GM18505 (cell line): ENCODE measurements around the gene UGT1A10.

Experiments
- ATAC-seq: cut with Tn5 transposase; IDR thresholded peaks from one replicate; pipeline ENCODE4 v1.9.1; 2021; ENCODE audit not compliant: unreplicated experiment
- POLR2A ChIP-seq: IDR thresholded peaks from 4 replicates; pipeline ENCODE4 v1.6.1; 2011; ENCODE audit warnings: borderline replicate concordance; ENCODE audit not compliant: insufficient read depth, insufficient read length; ENCODE audit errors: extremely low read depth

The UGT1A10 gene

GRCh38 chr2:233754872-233755611 lies 118.8 kb downstream of the UGT1A10 start:
- TF ChIP-seq POLR2A, result no peak

GRCh38 chr2:233756429-233757081 lies 120.3 kb downstream of the UGT1A10 start:
- ATAC-seq, result no peak
- TF ChIP-seq POLR2A, result no peak

More at GRCh38 chr2:233754872-233755611, 118.8 kb downstream of the UGT1A10 start:
- ATAC-seq, result no peak

- ATAC-seq, result no peak
- no peak for TF ChIP-seq POLR2A
Measured at GRCh38 chr2:233758141-233758540, 121.9 kb downstream of the UGT1A10 start.

DNA sequence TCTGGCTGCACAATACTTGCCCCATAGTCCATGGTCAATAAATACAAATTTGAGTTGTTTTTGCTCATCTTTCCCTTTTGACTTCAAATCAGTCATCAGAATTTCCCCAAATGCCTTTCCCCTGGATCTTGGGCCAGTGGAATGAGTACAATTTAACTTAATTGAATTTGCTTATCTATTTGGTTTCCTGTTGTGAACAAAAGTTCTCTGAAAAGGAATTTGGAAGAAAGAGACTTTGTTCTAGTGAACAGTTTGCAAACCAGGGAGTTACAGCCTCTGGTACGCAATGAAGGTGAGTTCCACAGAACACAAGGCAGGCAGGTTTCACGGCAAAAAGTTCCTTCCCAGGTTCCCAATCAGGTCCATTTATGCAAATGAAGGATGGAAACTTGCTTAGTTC lies 122.6 kb downstream of the UGT1A10 start:
- no peak for ATAC-seq
- no peak for TF ChIP-seq POLR2A

DNA sequence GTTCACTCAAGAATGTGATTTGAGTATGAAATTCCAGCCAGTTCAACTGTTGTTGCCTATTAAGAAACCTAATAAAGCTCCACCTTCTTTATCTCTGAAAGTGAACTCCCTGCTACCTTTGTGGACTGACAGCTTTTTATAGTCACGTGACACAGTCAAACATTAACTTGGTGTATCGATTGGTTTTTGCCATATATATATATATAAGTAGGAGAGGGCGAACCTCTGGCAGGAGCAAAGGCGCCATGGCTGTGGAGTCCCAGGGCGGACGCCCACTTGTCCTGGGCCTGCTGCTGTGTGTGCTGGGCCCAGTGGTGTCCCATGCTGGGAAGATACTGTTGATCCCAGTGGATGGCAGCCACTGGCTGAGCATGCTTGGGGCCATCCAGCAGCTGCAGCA lies 123.8 kb downstream of the UGT1A10 start, which contains the start of gene UGT1A1:
Gene UGT1A1 (plus strand): TSS at position 228 of the 400 bp plus-strand sequence. CDS start 18 bp downstream, at position 246.
- TF ChIP-seq POLR2A, result no peak
- no peak for ATAC-seq

DNA sequence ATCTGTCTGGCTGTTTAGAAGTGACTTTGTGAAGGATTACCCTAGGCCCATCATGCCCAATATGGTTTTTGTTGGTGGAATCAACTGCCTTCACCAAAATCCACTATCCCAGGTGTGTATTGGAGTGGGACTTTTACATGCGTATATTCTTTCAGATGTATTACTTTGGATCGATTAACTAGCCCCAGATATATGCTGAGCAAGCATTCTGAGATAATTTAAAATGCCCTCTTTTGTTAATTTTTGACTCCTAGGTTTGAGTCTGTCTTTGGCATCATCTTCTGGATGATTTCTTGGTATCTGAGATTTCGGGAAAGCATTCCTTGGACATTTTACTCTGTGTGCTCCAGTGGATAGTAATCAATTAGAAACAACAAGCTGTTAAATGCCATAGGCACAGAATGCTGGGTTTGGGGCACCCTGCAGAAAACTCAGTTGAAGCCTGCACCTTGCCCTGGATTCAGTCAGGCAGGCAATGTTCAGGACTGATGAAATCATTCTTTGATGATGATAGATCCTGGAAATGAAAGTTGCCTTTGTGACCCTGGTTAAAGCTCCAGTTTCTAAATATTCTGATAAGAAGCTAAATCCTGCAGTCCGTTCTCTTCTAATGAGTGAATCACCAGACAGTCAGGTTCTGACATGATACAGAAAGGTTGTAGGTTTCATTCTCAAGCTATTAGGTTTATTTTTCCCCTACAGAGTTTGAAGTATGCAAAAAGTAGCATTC lies 125.0 kb downstream of the UGT1A10 start:
- TF ChIP-seq POLR2A, result no peak
- ATAC-seq, result no peak

- no peak for ATAC-seq
- TF ChIP-seq POLR2A, result no peak
Measured at GRCh38 chr2:233764264-233764663, 128.0 kb downstream of the UGT1A10 start.

- no peak for ATAC-seq
- TF ChIP-seq POLR2A, result no peak
Measured at GRCh38 chr2:233764761-233765160, 128.5 kb downstream of the UGT1A10 start.

DNA sequence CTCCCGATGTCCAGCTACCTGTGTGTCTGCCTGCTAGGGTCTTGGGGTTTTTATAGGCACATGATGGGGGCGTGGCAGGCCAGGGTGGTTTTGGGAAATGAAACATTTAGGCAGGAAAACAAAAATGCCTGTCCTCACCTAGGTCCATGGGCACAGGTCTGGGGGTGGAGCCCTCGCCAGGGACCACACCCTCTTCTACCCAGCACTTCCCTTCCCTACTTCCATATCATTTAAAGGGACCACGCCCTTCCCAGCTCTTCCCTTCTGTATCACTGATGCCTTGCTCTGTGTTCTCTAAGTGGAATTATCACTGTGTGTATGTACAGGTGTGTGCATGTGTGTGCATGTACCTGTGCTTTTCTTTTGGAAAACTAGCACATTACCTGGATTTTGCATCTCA lies 130.2 kb downstream of the UGT1A10 start:
- no peak for ATAC-seq
- no peak for TF ChIP-seq POLR2A

DNA sequence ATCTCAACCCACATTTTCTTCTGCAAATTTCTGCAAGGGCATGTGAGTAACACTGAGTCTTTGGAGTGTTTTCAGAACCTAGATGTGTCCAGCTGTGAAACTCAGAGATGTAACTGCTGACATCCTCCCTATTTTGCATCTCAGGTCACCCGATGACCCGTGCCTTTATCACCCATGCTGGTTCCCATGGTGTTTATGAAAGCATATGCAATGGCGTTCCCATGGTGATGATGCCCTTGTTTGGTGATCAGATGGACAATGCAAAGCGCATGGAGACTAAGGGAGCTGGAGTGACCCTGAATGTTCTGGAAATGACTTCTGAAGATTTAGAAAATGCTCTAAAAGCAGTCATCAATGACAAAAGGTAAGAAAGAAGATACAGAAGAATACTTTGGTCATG lies 131.8 kb downstream of the UGT1A10 start:
- no peak for ATAC-seq
- TF ChIP-seq POLR2A, result no peak

GRCh38 chr2:233769260-233769659 lies 133.0 kb downstream of the UGT1A10 start:
- no peak for ATAC-seq
- TF ChIP-seq POLR2A, result no peak

DNA sequence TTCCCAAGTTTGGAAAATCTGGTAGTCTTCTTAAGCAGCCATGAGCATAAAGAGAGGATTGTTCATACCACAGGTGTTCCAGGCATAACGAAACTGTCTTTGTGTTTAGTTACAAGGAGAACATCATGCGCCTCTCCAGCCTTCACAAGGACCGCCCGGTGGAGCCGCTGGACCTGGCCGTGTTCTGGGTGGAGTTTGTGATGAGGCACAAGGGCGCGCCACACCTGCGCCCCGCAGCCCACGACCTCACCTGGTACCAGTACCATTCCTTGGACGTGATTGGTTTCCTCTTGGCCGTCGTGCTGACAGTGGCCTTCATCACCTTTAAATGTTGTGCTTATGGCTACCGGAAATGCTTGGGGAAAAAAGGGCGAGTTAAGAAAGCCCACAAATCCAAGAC lies 135.9 kb downstream of the UGT1A10 start:
- no peak for TF ChIP-seq POLR2A
- no peak for ATAC-seq

- TF ChIP-seq POLR2A, result no peak
- no peak for ATAC-seq
Measured at GRCh38 chr2:233772583-233772982, 136.3 kb downstream of the UGT1A10 start.
